IMR-90 (cell line): Measurements from ENCODE around the gene DCAF6. TPM values are rescaled to one million over a fixed set of nuclear protein-coding genes. Genes with fewer than 3 reads are reported as not detected.

Experiments
- ATAC-seq: fragments of 200-7000 bp; cut with Tn5 transposase; 2 replicates; pipeline ENCODE4 v1.9.1; 2020; ENCODE audit warnings: low read depth, mild to moderate bottlenecking, moderate library complexity
- BruUV-seq: library from RNA; stranded (reverse); fragments of 400-500 nt; replicated peaks from 2 replicates; lab custom pipeline; 2021; lab: Mats Ljungman, UMichigan
- CTCF ChIA-PET: fragments of 300-600 bp; formaldehyde crosslinking; extraction: SDS; loops from one replicate; lab custom pipeline; 2021; ENCODE audit warnings: antibody characterized with exemption; lab: Yijun Ruan, JAX
- POLR2A ChIA-PET: fragments of 300-600 bp; sonication (Branson Sonifier 250); formaldehyde crosslinking; loops from one replicate; lab custom pipeline; 2022; ENCODE audit warnings: antibody characterized with exemption; ENCODE audit not compliant: unreplicated experiment; lab: Charles Lee
- DNase-seq: peaks from one replicate; pipeline ENCODE4 v3.0.0; 2013
- H2AFZ ChIP-seq: replicated peaks from 2 replicates; pipeline ENCODE3; 2013; ENCODE audit warnings: low read length, mild to moderate bottlenecking; ENCODE audit not compliant: poor library complexity
- H2AK5ac ChIP-seq: 2 replicates; pipeline ENCODE4 v1.6.1; 2013; ENCODE audit warnings: low read depth, low read length, inconsistent platforms
- H2AK9ac ChIP-seq: replicated peaks from 2 replicates; pipeline ENCODE3; 2013; ENCODE audit warnings: mild to moderate bottlenecking, low read depth, low read length, moderate library complexity; ENCODE audit not compliant: poor library complexity
- H2BK120ac ChIP-seq: 2 replicates; pipeline ENCODE4 v1.6.1; 2013; ENCODE audit warnings: low read depth, low read length, inconsistent platforms
- H2BK15ac ChIP-seq: 3 replicates; pipeline ENCODE4 v1.6.1; 2013; ENCODE audit warnings: low read depth, low read length, inconsistent platforms
- H2BK20ac ChIP-seq: 2 replicates; pipeline ENCODE4 v1.6.1; 2013; ENCODE audit warnings: low read depth, mild to moderate bottlenecking, inconsistent platforms, low read length, moderate library complexity
- H2BK5ac ChIP-seq: 2 replicates; pipeline ENCODE4 v1.6.1; 2013; ENCODE audit warnings: mild to moderate bottlenecking, low read depth, low read length, inconsistent platforms; ENCODE audit not compliant: poor library complexity, severe bottlenecking
- H3K14ac ChIP-seq: replicated peaks from 2 replicates; pipeline ENCODE4 v1.6.1; 2013; ENCODE audit warnings: low read depth, low read length, inconsistent platforms
- H3K18ac ChIP-seq: 2 replicates; pipeline ENCODE4 v1.6.1; 2013; ENCODE audit warnings: low read depth, low read length, control low read depth
- H3K23ac ChIP-seq: 2 replicates; pipeline ENCODE4 v1.6.1; 2013; ENCODE audit warnings: low read depth, low read length, inconsistent platforms
- H3K27ac ChIP-seq: 2 replicates; pipeline ENCODE4 v1.5.1; 2013; ENCODE audit warnings: mild to moderate bottlenecking, control low read depth, low read length; ENCODE audit not compliant: insufficient read depth
- H3K27me3 ChIP-seq: 2 replicates; pipeline ENCODE4 v1.6.1; 2013; ENCODE audit warnings: low read length; ENCODE audit not compliant: control insufficient read depth, insufficient read depth
- H3K36me3 ChIP-seq: 2 replicates; pipeline ENCODE4 v1.6.1; 2013; ENCODE audit warnings: low read length, mixed read lengths; ENCODE audit not compliant: control insufficient read depth, insufficient read depth
- H3K4ac ChIP-seq: 2 replicates; pipeline ENCODE4 v1.6.1; 2013; ENCODE audit warnings: low read depth, low read length, inconsistent platforms
- H3K4me1 ChIP-seq: 2 replicates; pipeline ENCODE4 v1.6.1; 2013; ENCODE audit warnings: low read length, mixed read lengths; ENCODE audit not compliant: control insufficient read depth, insufficient read depth
- H3K4me2 ChIP-seq: 2 replicates; pipeline ENCODE4 v1.6.1; 2013; ENCODE audit warnings: low read depth, mild to moderate bottlenecking, control low read depth, low read length, moderate library complexity
- H3K4me3 ChIP-seq: 2 replicates; pipeline ENCODE4 v1.5.1; 2013; ENCODE audit warnings: low read depth, mild to moderate bottlenecking, control low read depth, low read length, moderate library complexity; ENCODE audit not compliant: insufficient read depth
- H3K56ac ChIP-seq: 2 replicates; pipeline ENCODE4 v1.6.1; 2013; ENCODE audit warnings: low read length, inconsistent platforms; ENCODE audit not compliant: insufficient read depth; ENCODE audit errors: extremely low read depth
- H3K79me1 ChIP-seq, 2 experiments: 2 replicates each; pipeline ENCODE4 v1.6.1; 2013; ENCODE audit warnings: low read length in 2 of 2, inconsistent platforms in 1 of 2, low read depth in 1 of 2
- H3K9ac ChIP-seq: 2 replicates; pipeline ENCODE4 v1.6.1; 2013; ENCODE audit warnings: low read depth, low read length, control low read depth
- H3K9me1 ChIP-seq: 2 replicates; pipeline ENCODE4 v1.6.1; 2013; ENCODE audit warnings: low read length, inconsistent platforms; ENCODE audit not compliant: insufficient read depth
- H3K9me3 ChIP-seq: 2 replicates; pipeline ENCODE4 v1.6.1; 2013; ENCODE audit warnings: low read length; ENCODE audit not compliant: control insufficient read depth, insufficient read depth
- H4K20me1 ChIP-seq: 2 replicates; pipeline ENCODE4 v1.6.1; 2013; ENCODE audit warnings: low read length, inconsistent platforms; ENCODE audit not compliant: insufficient read depth
- H4K5ac ChIP-seq: 2 replicates; pipeline ENCODE4 v1.6.1; 2013; ENCODE audit warnings: mild to moderate bottlenecking, low read depth, low read length, control low read depth
- H4K8ac ChIP-seq, 2 experiments: 2 replicates each; pipeline ENCODE4 v1.6.1; 2013; ENCODE audit warnings: low read depth in 2 of 2, low read length in 2 of 2, control low read depth in 1 of 2, inconsistent platforms in 1 of 2
- H4K91ac ChIP-seq: 2 replicates; pipeline ENCODE4 v1.6.1; 2013; ENCODE audit warnings: low read depth, low read length, inconsistent platforms; ENCODE audit not compliant: insufficient read depth
- CEBPB ChIP-seq: IDR thresholded peaks from 2 replicates; pipeline ENCODE4 v1.6.1; 2012; ENCODE audit warnings: low read depth, low read length, improper control_type of control experiment
- RAD21 ChIP-seq: IDR thresholded peaks from 2 replicates; pipeline ENCODE4 v1.6.1; 2012; ENCODE audit warnings: low read length, improper control_type of control experiment
- WGBS, 2 experiments: methylation state at CpG; one replicate each; pipeline versions ENCODE4 v1.1.5 to v1.1.7; 2013; ENCODE audit warnings: missing lambda C conversion rate in 2 of 2; ENCODE audit not compliant: insufficient read length in 1 of 2; ENCODE audit errors: extremely low coverage in 2 of 2; 5-methylcytosine and 5-hydroxymethylcytosine counted together
- dilution Hi-C: fragments of 300-500 bp; cut with HindIII; formaldehyde crosslinking; loops from one replicate; pipeline ENCODE4 v1.14.3; 2018; ENCODE audit warnings: low sequenced_read_pairs; ENCODE audit not compliant: unreplicated experiment
- in situ Hi-C: fragments of 300-500 bp; cut with MboI; formaldehyde crosslinking; loops from 3 replicates; pipeline ENCODE4 v1.14.3; 2019; ENCODE audit warnings: low sequenced_read_pairs, inconsistent platforms, mixed read lengths
- intact Hi-C: fragments of 100-400 bp; cut with micrococcal nuclease; formaldehyde crosslinking; loops from 2 replicates; pipeline ENCODE4 v1.10.0; 2022
- polyA plus RNA-seq, 3 experiments: library from polyadenylated mRNA; depleted of rRNA; stranded (reverse); fragments of >200 nt; gene quantifications; 2 replicates each; pipeline ENCODE4 v1.2.3, GENCODE V29; 2012; ENCODE audit warnings: low replicate concordance in 1 of 3
- total RNA-seq: library from RNA; depleted of rRNA; stranded (reverse); fragments of >200 nt; gene quantifications from 2 replicates; pipeline ENCODE4 v1.2.3, GENCODE V29; 2012
- TF ChIP-seq, protein P1 (sequence below): conservative IDR thresholded peaks from 2 replicates; pipeline ENCODE4 v1.5.1; 2012; ENCODE audit warnings: mild to moderate bottlenecking, low read depth, low read length, improper control_type of control experiment

Gene DCAF6
- total and polyA plus RNA-seq, 2 of the 4 experiments (the other 2 are of a cell fraction) = 60.4 to 88.7 TPM

DNA sequence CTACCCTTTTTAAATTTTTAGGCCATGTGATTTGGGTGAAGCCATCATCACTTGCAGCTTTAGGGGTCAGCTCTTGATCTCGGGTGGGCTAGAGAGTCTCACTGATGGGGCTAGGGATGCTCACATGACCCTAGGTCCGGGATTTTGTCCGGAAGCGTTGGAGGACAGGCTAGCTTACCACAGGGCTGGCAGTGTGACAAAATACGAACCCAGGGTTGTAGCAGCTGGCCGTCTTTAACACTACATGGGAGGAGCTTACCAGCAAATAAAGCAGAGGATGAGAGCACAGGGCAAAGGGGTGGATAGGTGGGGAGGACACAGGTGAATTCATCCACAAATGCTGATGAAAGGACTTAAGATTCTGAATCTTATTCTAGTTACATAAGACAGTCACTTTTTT is 178.4 kb downstream of the DCAF6 start:
- H4K8ac ChIP-seq = no peak overlapping the region
- ChIA-PET POLR2A (no interaction called here), CTCF (interaction anchor here (1.4 kb wide), 1 partner anchor 30 kb away, joined by 4 read pairs; no protein-coding TSS in a partner anchor)
- peaks cover 1% of the 10 kb centered on the region; the same call in 1 of the 2 replicates for H3K4me1 ChIP-seq
- H3K9me1 ChIP-seq = peaks cover 8% of the 10 kb centered on the region
- H2BK20ac ChIP-seq = no peak overlapping the region
- ATAC-seq (no peak), DNase-seq (no peak)
- dilution Hi-C loops = no loop called here
- H2AK5ac ChIP-seq = no peak overlapping the region
- H2BK120ac ChIP-seq = no peak overlapping the region
- H3K79me1 ChIP-seq = peaks cover 12 to 27% of the 10 kb centered on the region in 2 experiments; a peak in 3 of 4 replicates
- WGBS, 2 experiments = 63% methylated on average over 4 of the region's 6 CpGs; no CpG with 5 or more reads in 1 of the 2 experiments
- H3K56ac ChIP-seq = no peak overlapping the region
- H3K4me3 ChIP-seq = no peak overlapping the region
- H3K27me3 ChIP-seq = no peaks in the 10 kb centered on the region
- TF ChIP-seq, protein P1, sequence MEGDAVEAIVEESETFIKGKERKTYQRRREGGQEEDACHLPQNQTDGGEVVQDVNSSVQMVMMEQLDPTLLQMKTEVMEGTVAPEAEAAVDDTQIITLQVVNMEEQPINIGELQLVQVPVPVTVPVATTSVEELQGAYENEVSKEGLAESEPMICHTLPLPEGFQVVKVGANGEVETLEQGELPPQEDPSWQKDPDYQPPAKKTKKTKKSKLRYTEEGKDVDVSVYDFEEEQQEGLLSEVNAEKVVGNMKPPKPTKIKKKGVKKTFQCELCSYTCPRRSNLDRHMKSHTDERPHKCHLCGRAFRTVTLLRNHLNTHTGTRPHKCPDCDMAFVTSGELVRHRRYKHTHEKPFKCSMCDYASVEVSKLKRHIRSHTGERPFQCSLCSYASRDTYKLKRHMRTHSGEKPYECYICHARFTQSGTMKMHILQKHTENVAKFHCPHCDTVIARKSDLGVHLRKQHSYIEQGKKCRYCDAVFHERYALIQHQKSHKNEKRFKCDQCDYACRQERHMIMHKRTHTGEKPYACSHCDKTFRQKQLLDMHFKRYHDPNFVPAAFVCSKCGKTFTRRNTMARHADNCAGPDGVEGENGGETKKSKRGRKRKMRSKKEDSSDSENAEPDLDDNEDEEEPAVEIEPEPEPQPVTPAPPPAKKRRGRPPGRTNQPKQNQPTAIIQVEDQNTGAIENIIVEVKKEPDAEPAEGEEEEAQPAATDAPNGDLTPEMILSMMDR = no peak
- no peak for TF ChIP-seq RAD21
- TF ChIP-seq CEBPB = no peak
- H4K5ac ChIP-seq = no peak overlapping the region
- no peak overlapping the region for H2BK5ac ChIP-seq
- H3K23ac ChIP-seq = no peak overlapping the region
- H3K9ac ChIP-seq = no peak overlapping the region
- no TSS peak for BruUV-seq
- no peak overlapping the region for H3K14ac ChIP-seq
- no peak overlapping the region for H3K27ac ChIP-seq
- no peak overlapping the region for H2BK15ac ChIP-seq
- H4K20me1 ChIP-seq = no peaks in the 10 kb centered on the region
- H3K4ac ChIP-seq = no peak overlapping the region
- H3K9me3 ChIP-seq = no peaks in the 10 kb centered on the region
- intact Hi-C loops = no loop called here
- in situ Hi-C loops = no loop called here
- no peak overlapping the region for H4K91ac ChIP-seq
- H2AFZ ChIP-seq = no peak overlapping the region
- H3K4me2 ChIP-seq = no peak overlapping the region
- H2AK9ac ChIP-seq = no peak overlapping the region
- no peak overlapping the region for H3K18ac ChIP-seq
- H3K36me3 ChIP-seq = peaks cover 7% of the 10 kb centered on the region
